Activated naive CD4-positive, alpha-beta T cell treated with Interleukin-2 at 50 U/mL for 16 hours (primary cell): ENCODE measurements around the gene NCOA6.

ENCODE experiments used
- DNase-seq: peaks from one replicate; pipeline ENCODE4 v3.0.0-alpha.2; 2020

The NCOA6 gene

GRCh38 chr20:34825530-34826362, at the start of gene NCOA6:
Gene NCOA6 (minus strand): TSS chr20:34825651. CDS start chr20:34782355, 43,296 bp downstream.
- peak; percentile 84 for DNase-seq

DNA sequence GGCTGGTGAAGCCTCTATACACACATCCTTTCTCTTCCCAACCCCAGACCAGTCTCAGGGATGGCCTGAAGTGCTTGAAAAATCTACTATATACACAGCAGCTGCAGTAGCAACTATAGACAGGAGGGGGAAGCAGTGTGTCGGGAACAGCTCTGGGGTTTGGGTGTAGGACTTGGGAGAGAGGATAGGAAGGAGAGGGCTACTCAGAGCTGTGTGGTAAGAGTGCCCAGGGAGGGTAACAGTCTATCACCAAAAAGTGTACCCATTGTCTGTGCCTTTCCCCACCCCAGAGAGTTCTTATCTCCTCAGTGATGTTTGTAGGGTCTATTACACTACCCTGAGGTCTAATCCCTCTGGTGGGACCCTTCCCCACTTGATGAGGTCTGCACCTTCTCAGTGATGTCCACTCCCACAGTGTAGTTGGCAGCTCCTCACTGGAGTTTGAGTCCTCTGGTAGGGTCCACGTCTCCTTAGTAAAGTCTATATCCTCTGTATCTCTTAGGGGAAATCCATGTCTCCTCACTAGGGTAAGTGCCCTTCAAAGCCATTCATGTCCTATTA, 48.7 kb upstream of the NCOA6 start:
- peak; percentile 48 for DNase-seq

DNA sequence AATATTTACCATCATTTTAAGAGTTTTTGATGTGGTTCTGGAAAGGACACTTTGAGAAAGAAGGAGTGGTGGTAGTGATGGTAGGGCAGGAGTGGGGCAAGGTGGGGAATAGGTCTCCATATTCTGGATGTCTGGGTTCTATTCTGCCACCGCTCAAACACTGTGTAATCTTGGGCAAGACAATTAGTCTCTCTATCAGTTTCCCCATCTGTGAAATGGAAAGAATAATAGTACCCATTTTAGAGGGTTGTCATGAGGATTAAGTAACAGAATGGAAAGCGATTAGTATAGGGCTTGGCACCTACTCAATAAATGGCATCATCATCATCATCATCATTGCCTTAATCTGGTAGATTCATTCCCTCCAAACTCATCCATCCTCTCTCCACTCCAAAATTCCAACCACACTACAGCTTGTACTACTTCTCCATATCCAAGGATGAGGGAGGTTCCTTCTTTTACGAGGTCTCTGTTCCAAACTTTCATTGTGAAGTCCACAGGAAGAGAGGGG, 48.2 kb upstream of the NCOA6 start:
- DNase-seq: no peak

DNA sequence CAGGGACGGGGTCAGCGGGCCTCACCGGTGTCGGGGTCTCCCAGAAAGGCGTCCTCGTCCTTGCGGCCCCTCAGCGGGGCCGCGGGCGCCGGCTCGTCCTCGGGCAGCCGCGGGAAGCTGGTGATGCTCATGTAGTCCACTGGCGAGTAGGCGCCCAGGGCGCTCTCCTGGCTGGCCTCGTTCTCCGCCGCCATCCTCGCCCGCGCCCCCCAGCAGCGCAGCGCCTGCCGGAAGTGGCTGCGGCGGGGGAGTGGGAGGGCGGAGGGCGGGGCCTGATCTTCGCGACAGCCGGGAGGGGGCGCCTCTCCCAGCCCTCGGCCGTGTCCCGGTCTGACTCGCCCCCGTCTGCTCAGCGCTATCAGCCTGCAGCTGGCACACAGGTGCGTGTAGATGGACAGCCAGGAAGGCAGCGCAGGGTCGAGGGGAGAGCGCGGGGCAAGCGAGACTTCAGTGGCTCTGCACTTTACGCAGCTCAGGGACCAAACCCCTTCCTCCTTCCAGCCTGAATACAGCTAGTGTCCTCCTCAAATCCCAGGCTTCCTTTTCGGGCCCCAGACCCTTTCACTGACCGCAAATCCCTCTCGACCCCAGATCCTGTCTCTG, 47.3 kb upstream of the NCOA6 start, which contains the start of gene GGT7:
GGT7 (minus strand) TSS at position 235 of the 603 bp plus-strand sequence; CDS start at position 194, 41 bp downstream.
- peak; percentile 89 for DNase-seq

DNA sequence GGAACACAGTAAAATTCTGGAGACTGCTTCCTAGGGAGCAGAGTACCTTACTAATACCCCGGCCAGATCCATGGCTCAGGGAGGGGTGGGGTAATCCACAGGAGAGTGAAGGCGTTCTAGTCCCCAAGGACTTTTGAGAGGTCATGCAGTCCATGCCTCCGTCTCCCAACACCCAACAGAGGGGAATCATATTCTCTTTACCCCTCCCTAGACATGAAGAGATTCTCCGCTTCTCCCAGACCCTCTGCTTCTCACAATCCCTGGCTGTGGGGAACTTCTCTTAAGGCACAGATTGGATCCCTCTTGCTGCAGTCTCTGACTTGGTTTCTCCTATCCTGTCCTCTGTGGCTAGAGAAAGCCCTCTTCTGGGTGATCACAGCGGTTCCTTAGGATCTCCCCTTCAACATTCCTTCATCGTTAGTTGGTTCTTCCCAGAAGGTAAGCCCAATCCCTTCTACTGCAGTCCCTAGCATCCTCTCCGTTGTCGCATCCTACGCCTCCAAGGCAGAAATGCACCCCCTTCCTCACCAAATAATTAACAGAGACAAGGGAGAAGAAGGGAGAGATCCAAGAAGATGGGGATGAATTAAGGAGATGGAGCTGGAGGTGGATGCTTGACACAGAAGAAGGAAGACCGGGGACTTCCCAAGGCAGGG, 46.6 kb upstream of the NCOA6 start:
- DNase-seq: no peak

DNA sequence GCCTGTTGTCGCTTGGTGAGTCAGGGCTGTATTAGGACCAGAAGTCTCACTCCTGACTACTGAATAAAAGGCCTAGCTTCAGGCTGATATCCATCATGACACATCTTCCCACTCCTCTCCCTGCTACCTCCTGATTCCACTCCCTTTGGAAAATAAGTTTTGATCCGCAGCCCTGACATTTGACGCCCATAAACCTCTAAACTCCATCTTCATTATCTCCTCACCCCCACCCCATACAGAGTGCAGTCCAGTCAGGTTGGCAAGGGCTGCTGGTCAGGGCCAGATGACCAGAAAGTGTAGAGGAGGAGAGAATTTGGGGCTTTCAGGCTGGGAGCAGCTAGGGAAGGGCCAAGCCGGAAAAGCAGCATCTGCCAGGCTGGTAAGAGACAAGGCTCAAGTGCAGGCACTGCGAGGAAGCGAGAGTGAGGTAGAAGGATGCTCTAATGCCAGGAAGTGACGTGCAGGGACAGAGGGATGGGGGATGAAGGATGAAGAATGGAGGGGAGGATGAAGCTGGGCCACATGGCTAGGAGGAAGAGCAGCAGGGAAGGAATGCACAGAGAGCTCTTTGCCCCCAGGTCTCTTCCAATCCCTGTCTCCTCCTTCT, 46.0 kb upstream of the NCOA6 start:
- DNase-seq: no peak

DNA sequence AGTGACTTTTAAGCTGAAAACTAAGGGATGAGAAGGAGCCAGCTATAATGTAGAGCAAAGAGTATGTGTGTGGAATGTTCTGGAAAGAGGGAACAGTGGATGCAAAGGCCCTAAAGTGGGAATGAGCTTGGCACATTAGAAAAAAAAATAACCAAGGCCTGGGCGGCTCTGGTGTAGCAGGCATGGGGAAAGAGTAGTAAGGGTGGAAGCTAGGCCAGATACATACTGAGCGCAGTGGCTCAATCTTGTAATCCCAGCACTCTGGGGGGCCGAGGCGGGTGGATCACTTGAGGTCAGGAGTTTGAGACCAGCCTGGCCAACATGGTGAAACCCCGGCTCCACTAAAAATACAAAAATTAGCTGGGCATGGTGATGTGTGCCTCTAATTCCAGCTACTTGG, 38.8 kb upstream of the NCOA6 start:
- no peak for DNase-seq

GRCh38 chr20:34863421-34863965, 38.0 kb upstream of the NCOA6 start:
- no peak for DNase-seq

DNA sequence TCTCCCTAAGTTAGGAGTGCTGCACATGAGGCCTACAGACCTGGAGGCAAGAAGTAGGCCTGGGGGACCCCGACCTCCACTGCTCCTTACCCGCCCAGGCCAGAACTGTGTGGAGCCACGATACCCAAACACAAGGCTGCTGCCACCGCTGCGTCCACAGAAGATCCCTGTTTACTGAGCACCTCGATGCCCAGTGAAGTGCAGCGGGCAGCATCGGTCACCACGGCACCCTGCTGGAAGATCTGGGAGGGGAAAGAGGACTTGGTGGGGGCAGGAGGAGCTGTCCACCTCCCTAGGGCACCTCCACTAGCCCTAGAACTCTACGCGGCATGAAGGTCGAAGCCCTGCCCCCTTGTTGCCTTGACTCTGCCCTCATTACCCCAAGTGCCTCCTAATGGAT, 37.3 kb upstream of the NCOA6 start:
- DNase-seq: no peak

GRCh38 chr20:34861386-34862084, 36.1 kb upstream of the NCOA6 start:
- no peak for DNase-seq

- DNase-seq: no peak
Measured at GRCh38 chr20:34859826-34860545, 34.5 kb upstream of the NCOA6 start.

DNA sequence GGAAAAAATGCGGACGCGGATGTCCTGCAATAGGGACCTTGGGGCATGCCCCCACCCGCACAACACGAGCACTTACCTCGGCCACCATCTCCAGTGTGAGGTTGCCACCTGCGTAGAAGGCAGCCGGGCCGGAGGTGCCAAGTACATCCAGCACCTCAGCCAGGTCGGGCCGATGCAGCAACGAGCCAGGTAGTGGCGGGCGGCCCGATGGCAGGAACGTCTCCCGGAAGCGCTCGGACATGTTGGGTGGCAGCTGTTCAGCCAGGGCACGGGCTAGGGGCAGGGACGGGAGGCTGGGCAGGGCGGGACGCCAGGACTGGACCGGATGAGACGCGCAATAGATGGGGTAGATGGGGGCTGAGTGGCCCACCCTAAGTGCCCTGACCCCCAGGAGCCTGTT, 33.9 kb upstream of the NCOA6 start:
- DNase-seq: no peak

GRCh38 chr20:34852298-34852697, 26.8 kb upstream of the NCOA6 start:
- DNase-seq: no peak

- DNase-seq: no peak
Measured at GRCh38 chr20:34850969-34851368, 25.5 kb upstream of the NCOA6 start.

GRCh38 chr20:34849778-34850177, 24.3 kb upstream of the NCOA6 start:
- DNase-seq: no peak

DNA sequence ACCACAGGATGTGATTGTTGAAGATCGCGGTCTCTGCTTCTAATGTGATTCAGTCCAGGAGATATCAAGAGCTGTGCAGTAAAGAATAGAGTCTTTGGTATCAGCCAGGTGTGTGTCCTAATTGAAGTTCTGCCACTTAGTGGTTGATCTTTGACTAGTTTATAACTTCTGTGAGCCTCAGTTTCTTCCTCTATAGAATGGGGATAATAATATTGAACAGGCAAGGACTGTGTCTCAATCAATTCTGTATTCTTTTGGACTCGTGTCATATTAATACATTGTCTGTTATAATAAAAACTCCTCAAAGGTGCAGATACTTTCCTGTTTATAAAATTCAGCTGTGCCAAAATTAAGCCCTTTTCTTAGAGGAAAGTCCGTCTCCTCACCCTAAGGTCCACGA, 23.1 kb upstream of the NCOA6 start:
- no peak for DNase-seq

DNA sequence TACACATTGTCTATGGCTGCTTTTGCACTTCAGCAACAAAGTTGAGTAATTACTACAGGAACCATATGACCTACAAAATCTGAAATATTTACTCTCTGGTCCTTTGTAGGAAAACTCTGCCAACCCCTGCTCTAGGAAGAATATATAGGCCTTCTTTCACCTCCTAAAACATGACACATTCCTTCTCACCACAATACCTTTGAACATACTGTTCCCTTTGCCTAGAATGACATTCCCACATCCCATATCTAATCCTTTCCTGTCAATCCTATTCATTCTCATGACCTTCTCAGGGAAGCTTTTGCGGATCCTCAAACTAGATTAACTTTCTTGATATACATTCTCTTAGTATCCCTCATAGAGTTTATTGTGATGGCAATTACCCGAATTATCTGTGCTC, 18.0 kb upstream of the NCOA6 start:
- DNase-seq: no peak

DNA sequence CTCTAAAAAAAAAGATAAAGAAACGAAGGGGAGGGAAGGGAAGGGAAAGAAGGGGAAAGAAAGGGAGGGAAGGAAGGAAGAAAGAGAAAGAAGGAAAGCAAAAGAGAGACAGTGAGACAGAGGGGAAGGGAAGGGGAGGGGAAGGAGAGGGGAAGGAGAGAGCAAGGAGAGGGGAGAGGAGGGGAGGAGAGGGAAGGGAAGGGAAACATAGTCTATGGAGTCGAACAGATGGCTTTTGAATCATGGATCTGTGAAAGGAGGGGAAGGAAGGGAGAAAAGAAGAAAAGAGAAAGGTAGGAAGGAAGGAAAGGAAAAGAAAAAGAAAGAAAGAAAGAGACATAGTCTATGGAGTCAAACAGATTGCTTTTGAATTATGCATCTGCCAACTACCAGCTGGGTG, 16.7 kb upstream of the NCOA6 start:
- DNase-seq: no peak

- DNase-seq: no peak
Measured at GRCh38 chr20:34834459-34834893, 9.0 kb upstream of the NCOA6 start.

- no peak for DNase-seq
Measured at GRCh38 chr20:34831936-34832335, 6.5 kb upstream of the NCOA6 start.

DNA sequence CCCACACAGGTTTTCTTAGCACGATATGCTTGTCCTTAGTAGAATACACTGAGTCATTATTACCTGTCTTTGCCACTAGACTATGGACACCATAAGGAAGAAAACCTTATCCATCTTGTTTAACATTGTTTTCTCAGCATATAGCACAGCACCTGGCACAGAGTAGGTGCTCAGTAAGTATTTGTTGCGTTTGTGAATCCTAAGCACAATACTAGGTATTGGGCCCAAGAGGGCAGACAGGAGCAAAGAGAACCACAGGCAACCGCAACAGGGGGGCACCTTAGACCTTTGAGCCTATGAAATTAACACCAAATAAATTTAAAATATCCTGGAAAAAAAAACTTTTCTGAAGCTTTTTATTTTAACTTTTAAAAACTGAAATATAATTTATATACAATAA, 3.7 kb upstream of the NCOA6 start:
- no peak for DNase-seq
